K562 (cell line): ENCODE data around the gene APC2. TPM values are rescaled to one million over a fixed set of nuclear protein-coding genes. Genes with fewer than 3 reads are reported as not detected.

Experiments used
- ATF4 ChIP-seq: fragments of 450-650 bp; formaldehyde crosslinking; IDR thresholded peaks from 2 replicates; pipeline ENCODE4 v1.4.0; 2022; ENCODE audit warnings: mild to moderate bottlenecking, moderate library complexity
- ELF1 ChIP-seq: fragments of 200-800 bp; sonication (Bioruptor generic); IDR thresholded peaks from 2 replicates; pipeline ENCODE4 v1.6.1; 2016; ENCODE audit warnings: missing genetic modification characterization, missing compliant biosample characterization
- ETV1 ChIP-seq: fragments of 450-650 bp; conservative IDR thresholded peaks from 2 replicates; pipeline ENCODE4 v1.6.1; 2016; ENCODE audit warnings: missing genetic modification characterization, control low read depth, low read depth, missing compliant biosample characterization
- FIP1L1 ChIP-seq: fragments of 200-400 bp; formaldehyde crosslinking; IDR thresholded peaks from 2 replicates; pipeline ENCODE4 v1.6.1; 2018; ENCODE audit warnings: mild to moderate bottlenecking, low read depth, low read length; ENCODE audit not compliant: poor library complexity, severe bottlenecking
- GABPB1 ChIP-seq: sonication (generic); formaldehyde crosslinking; IDR thresholded peaks from 2 replicates; pipeline ENCODE4 v1.8.0; 2022; ENCODE audit warnings: mild to moderate bottlenecking, missing genetic modification reagents
- HNRNPLL ChIP-seq: fragments of 200-400 bp; formaldehyde crosslinking; IDR thresholded peaks from 2 replicates; pipeline ENCODE4 v1.6.1; 2017; ENCODE audit warnings: low read length, low read depth, mild to moderate bottlenecking; ENCODE audit not compliant: poor library complexity, severe bottlenecking
- PCBP1 ChIP-seq: fragments of 200-400 bp; formaldehyde crosslinking; IDR thresholded peaks from 2 replicates; pipeline ENCODE4 v1.6.1; 2018; ENCODE audit warnings: mild to moderate bottlenecking, low read depth, low read length; ENCODE audit not compliant: poor library complexity, severe bottlenecking
- POLR2G ChIP-seq: fragments of 200-400 bp; formaldehyde crosslinking; IDR thresholded peaks from 2 replicates; pipeline ENCODE4 v1.6.1; 2017; ENCODE audit warnings: low read depth, mild to moderate bottlenecking, antibody characterized with exemption, low read length, moderate library complexity
- PRDM10 ChIP-seq: fragments of 450-650 bp; IDR thresholded peaks from 2 replicates; pipeline ENCODE4 v1.6.1; 2018; ENCODE audit not compliant: partially characterized antibody
- RBFOX2 ChIP-seq: fragments of 200-400 bp; formaldehyde crosslinking; IDR thresholded peaks from 2 replicates; pipeline ENCODE4 v1.6.1; 2017; ENCODE audit warnings: low read depth, mild to moderate bottlenecking, low read length, moderate library complexity
- RBM22 ChIP-seq: fragments of 200-400 bp; formaldehyde crosslinking; IDR thresholded peaks from 2 replicates; pipeline ENCODE4 v1.6.1; 2018; ENCODE audit warnings: low read length, low read depth; ENCODE audit not compliant: poor library complexity, severe bottlenecking
- SIN3A ChIP-seq, 2 experiments: fragments of 150-350 bp in 1 of 2; IDR thresholded peaks; 2 replicates each; pipeline ENCODE4 v1.6.1; 2011 to 2016; ENCODE audit warnings: borderline replicate concordance in 2 of 2, low read depth in 2 of 2, low read length in 2 of 2, mild to moderate bottlenecking in 2 of 2, moderate library complexity in 2 of 2; ENCODE audit not compliant: control insufficient read depth in 1 of 2
- SP1 ChIP-seq: sonication (generic); formaldehyde crosslinking; IDR thresholded peaks from 2 replicates; pipeline ENCODE4 v1.8.1; 2022; ENCODE audit warnings: mild to moderate bottlenecking, missing genetic modification reagents
- ZFX ChIP-seq: sonication (generic); formaldehyde crosslinking; IDR thresholded peaks from 2 replicates; pipeline ENCODE4 v1.8.0; 2022; ENCODE audit warnings: mild to moderate bottlenecking, missing genetic modification reagents, moderate library complexity
- ZNF12 ChIP-seq: sonication (generic); formaldehyde crosslinking; IDR thresholded peaks from 2 replicates; pipeline ENCODE4 v1.4.0; 2020; ENCODE audit warnings: mild to moderate bottlenecking, missing genetic modification reagents
- polyA plus RNA-seq, 8 experiments: library from polyadenylated mRNA; depleted of rRNA in 4 of 8; stranded (reverse) in 5 of 8; unstranded in 3 of 8; fragments of >200 nt; fragmentation: Nextera tagmentation in 2 of 8; fragmentation: Illumina TruSeq in 1 of 8; extraction: Ambion mirVana in 2 of 8; extraction: Trizol in 1 of 8; gene quantifications; 2 replicates each; pipeline versions ENCODE4 v1.2.1 to v1.2.3, GENCODE V29; 2011 to 2014; ENCODE audit warnings: inconsistent platforms in 1 of 8, missing spikeins in 1 of 8
- total RNA-seq, 7 experiments: library from RNA; depleted of rRNA in 6 of 7; stranded (reverse); fragments of >200 nt in 6 of 7; fragmentation: Illumina TruSeq in 2 of 7; extraction: Trizol in 2 of 7; gene quantifications; 2 replicates each; pipeline versions ENCODE4 v1.2.1 to v1.2.3, GENCODE V29; 2011 to 2021; ENCODE audit warnings: low replicate concordance in 1 of 7
- TF ChIP-seq, protein P1 (sequence below): sonication (generic); formaldehyde crosslinking; IDR thresholded peaks from 2 replicates; pipeline ENCODE4 v1.8.0; 2022; ENCODE audit warnings: mild to moderate bottlenecking, missing genetic modification reagents, borderline replicate concordance

Gene APC2
- total and polyA plus RNA-seq, 9 of the 15 experiments (the other 6 are each of a cell fraction or from before 2014, with no cell fraction given) = 0.01 to 0.40 (median 0.05) TPM; not detected in 3

DNA sequence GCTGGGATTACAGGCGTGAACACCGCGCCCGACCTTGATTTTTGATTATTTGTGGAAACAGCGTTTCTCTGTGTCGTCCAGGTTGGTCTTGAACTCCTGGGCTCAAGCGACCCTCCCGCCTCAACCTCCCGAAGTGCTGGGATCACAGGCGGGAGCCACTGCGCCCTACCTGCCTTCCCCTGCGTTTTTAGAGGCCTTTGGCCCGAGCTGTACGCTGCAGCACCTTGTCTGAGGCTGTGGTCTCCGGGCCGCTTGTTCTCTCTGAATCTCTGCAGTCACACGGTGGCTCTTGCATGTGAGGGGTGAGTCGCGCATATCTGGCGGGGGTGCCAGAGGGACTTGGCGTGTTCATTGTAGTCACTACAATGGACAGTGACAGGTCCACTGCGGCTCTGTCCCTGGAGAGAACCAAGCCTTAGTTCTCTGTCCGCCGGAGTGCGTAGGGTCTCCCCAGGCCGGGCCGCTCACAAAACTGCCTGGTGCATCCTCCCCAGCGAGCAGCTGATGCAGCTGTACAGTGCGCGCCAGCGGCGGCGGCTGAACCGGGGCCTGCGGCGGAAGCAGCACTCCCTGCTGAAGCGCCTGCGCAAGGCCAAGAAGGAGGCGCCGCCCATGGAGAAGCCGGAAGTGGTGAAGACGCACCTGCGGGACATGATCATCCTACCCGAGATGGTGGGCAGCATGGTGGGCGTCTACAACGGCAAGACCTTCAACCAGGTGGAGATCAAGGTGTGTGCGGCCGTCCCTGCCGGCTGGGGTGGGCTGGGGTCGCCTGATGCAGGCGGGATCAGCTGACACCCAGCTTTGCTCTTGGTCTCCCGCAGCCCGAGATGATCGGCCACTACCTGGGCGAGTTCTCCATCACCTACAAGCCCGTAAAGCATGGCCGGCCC is 10.2 kb upstream of the APC2 start (continued):
- peak; percentile 69; the same call in 1 of the 2 replicates for TF ChIP-seq ELF1 (tag)
- TF ChIP-seq GABPB1 (CRISPR knock-in tag) = peak; percentile 58; the same call in 1 of the 2 replicates
- peak; percentile 31 for TF ChIP-seq SP1 (CRISPR knock-in tag)
- TF ChIP-seq, protein P1, sequence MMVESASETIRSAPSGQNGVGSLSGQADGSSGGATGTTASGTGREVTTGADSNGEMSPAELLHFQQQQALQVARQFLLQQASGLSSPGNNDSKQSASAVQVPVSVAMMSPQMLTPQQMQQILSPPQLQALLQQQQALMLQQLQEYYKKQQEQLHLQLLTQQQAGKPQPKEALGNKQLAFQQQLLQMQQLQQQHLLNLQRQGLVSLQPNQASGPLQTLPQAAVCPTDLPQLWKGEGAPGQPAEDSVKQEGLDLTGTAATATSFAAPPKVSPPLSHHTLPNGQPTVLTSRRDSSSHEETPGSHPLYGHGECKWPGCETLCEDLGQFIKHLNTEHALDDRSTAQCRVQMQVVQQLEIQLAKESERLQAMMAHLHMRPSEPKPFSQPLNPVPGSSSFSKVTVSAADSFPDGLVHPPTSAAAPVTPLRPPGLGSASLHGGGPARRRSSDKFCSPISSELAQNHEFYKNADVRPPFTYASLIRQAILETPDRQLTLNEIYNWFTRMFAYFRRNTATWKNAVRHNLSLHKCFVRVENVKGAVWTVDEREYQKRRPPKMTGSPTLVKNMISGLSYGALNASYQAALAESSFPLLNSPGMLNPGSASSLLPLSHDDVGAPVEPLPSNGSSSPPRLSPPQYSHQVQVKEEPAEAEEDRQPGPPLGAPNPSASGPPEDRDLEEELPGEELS (CRISPR knock-in tag) = peak; percentile 68; the same call in 1 of the 2 replicates
- TF ChIP-seq PCBP1 = peak; percentile 14
- TF ChIP-seq PRDM10 = peak; percentile 47
- peak; percentile 42 to 53; a peak in 2 of 4 replicates for TF ChIP-seq SIN3A (IDR thresholded peaks at IDR 0.05; ENCODE audit: borderline replicate concordance in 2 of 2, control insufficient read depth in 1 of 2, low read depth in 2 of 2, low read length in 2 of 2)
- TF ChIP-seq FIP1L1 = peak; percentile 30
- TF ChIP-seq ZNF12 (CRISPR knock-in tag) = peak; percentile 67; the same call in 1 of the 2 replicates
- TF ChIP-seq POLR2G = peak; percentile 78
- TF ChIP-seq RBM22 = peak; percentile 37
- peak; percentile 57; the same call in 1 of the 2 replicates for TF ChIP-seq ETV1
- TF ChIP-seq HNRNPLL = peak; percentile 21
- 0 out of 2 replicates have a peak, but pooled peaks have one; percentile 23 for TF ChIP-seq ATF4 (CRISPR knock-in tag)
- TF ChIP-seq ZFX (CRISPR knock-in tag) = peak; percentile 35; the same call in 1 of the 2 replicates
- peak; percentile 88 for TF ChIP-seq RBFOX2
